Caco-2 (cell line): ENCODE measurements around the gene SH3BGRL3. TPM values are rescaled to one million over a fixed set of nuclear protein-coding genes. Genes with fewer than 3 reads are reported as not detected.

Experiments used
- BruUV-seq: library from RNA; stranded (reverse); fragments of 400-500 nt; replicated peaks from 2 replicates; lab custom pipeline; 2021; lab: Mats Ljungman, UMichigan
- CTCF ChIA-PET: fragments of 300-600 bp; sonication (Branson Sonifier 250); formaldehyde crosslinking; loops from one replicate; lab custom pipeline; 2022; ENCODE audit warnings: antibody characterized with exemption; lab: Charles Lee
- POLR2A ChIA-PET: fragments of 300-600 bp; sonication (Branson Sonifier 250); formaldehyde crosslinking; loops from one replicate; lab custom pipeline; 2022; ENCODE audit warnings: antibody characterized with exemption; lab: Charles Lee
- DNase-seq, 2 experiments: peaks; one replicate each; pipeline versions ENCODE4 v3.0.0 to v3.0.0-alpha.2; 2020 to 2022
- H3K27me3 ChIP-seq: replicated peaks from 2 replicates; pipeline ENCODE4 v1.6.0; 2011; ENCODE audit warnings: low read length; ENCODE audit not compliant: control insufficient read depth, insufficient read depth
- H3K36me3 ChIP-seq: 2 replicates; pipeline ENCODE4 v1.5.1; 2011; ENCODE audit warnings: low read length; ENCODE audit not compliant: control insufficient read depth, insufficient read depth
- H3K4me1 ChIP-seq: fragments of 250-450 bp; sonication (Bioruptor Pico); 2 replicates; pipeline ENCODE4 v1.5.1; 2020; ENCODE audit warnings: mild to moderate bottlenecking
- H3K4me3 ChIP-seq: 2 replicates; pipeline ENCODE4 v1.5.1; 2011; ENCODE audit warnings: low read depth, mild to moderate bottlenecking, control low read depth, low read length
- H3K9me3 ChIP-seq: fragments of 250-450 bp; sonication (Bioruptor Pico); 2 replicates; pipeline ENCODE4 v1.5.1; 2020; ENCODE audit warnings: mild to moderate bottlenecking, moderate library complexity
- H3K27ac Mint-ChIP-seq: one replicate; pipeline ENCODE4 v1.8.0; 2022; ENCODE audit warnings: mixed read lengths; ENCODE audit not compliant: unreplicated experiment
- H3K27me3 Mint-ChIP-seq: one replicate; pipeline ENCODE4 v1.8.0; 2022; ENCODE audit warnings: mixed read lengths; ENCODE audit not compliant: insufficient read depth, unreplicated experiment
- H3K36me3 Mint-ChIP-seq: one replicate; pipeline ENCODE4 v1.8.0; 2022; ENCODE audit warnings: mild to moderate bottlenecking, mixed read lengths; ENCODE audit not compliant: insufficient read depth, unreplicated experiment
- H3K4me1 Mint-ChIP-seq: one replicate; pipeline ENCODE4 v1.8.0; 2022; ENCODE audit warnings: low read depth, mixed read lengths; ENCODE audit not compliant: unreplicated experiment
- H3K4me3 Mint-ChIP-seq: one replicate; pipeline ENCODE4 v1.8.0; 2022; ENCODE audit warnings: mild to moderate bottlenecking, moderate library complexity, mixed read lengths; ENCODE audit not compliant: unreplicated experiment
- H3K9me3 Mint-ChIP-seq: one replicate; pipeline ENCODE4 v1.8.0; 2022; ENCODE audit warnings: mixed read lengths; ENCODE audit not compliant: unreplicated experiment
- intact Hi-C: fragments of 100-400 bp; cut with micrococcal nuclease; formaldehyde crosslinking; loops from one replicate; pipeline ENCODE4 v1.10.0; 2022; ENCODE audit not compliant: unreplicated experiment
- total RNA-seq: library from RNA; stranded (reverse); gene quantifications from 2 replicates; pipeline ENCODE4 v1.2.3, GENCODE V29; 2022
- TF ChIP-seq, protein P1 (sequence below), 2 experiments: fragments of 200-600 bp in 1 of 2; IDR thresholded peaks; 1 replicate in 1 of 2; 2 replicates in 1 of 2; pipeline versions ENCODE4 v1.5.1 to v1.8.0; 2011 to 2022; ENCODE audit warnings: antibody characterized with exemption in 1 of 2, control low read depth in 1 of 2, inconsistent platforms in 1 of 2, low read depth in 1 of 2, low read length in 1 of 2, mild to moderate bottlenecking in 1 of 2, moderate library complexity in 1 of 2; ENCODE audit not compliant: insufficient read depth in 1 of 2, severe bottlenecking in 1 of 2, unreplicated experiment in 1 of 2

Gene SH3BGRL3
- total RNA-seq, 1 experiment from 2014 or later: 73.4 TPM

GRCh38 chr1:26302733-26303405 lies 23.0 kb downstream of the SH3BGRL3 start:
- POLR2A ChIA-PET: no interaction called here

GRCh38 chr1:26305667-26306289 lies 25.9 kb downstream of the SH3BGRL3 start:
- H3K4me3 ChIP-seq: peak overlapping the region; percentile 87
- intact Hi-C loops: no loop called here
- H3K36me3 ChIP-seq: no peaks in the 10 kb centered on the region
- no peaks in the 10 kb centered on the region for H3K27me3 Mint-ChIP-seq
- H3K9me3 ChIP-seq: no peaks in the 10 kb centered on the region
- H3K4me3 Mint-ChIP-seq: peak overlapping the region; percentile 99
- H3K27me3 ChIP-seq: no peaks in the 10 kb centered on the region
- H3K4me1 Mint-ChIP-seq: peaks cover 12% of the 10 kb centered on the region
- BruUV-seq: TSS peak; percentile 62
- ChIA-PET CTCF (no interaction called here), POLR2A (no interaction called here)
- peaks cover 14% of the 10 kb centered on the region; the same call in 1 of the 2 replicates for H3K4me1 ChIP-seq
- no peaks in the 10 kb centered on the region for H3K9me3 Mint-ChIP-seq
- TF ChIP-seq, protein P1, sequence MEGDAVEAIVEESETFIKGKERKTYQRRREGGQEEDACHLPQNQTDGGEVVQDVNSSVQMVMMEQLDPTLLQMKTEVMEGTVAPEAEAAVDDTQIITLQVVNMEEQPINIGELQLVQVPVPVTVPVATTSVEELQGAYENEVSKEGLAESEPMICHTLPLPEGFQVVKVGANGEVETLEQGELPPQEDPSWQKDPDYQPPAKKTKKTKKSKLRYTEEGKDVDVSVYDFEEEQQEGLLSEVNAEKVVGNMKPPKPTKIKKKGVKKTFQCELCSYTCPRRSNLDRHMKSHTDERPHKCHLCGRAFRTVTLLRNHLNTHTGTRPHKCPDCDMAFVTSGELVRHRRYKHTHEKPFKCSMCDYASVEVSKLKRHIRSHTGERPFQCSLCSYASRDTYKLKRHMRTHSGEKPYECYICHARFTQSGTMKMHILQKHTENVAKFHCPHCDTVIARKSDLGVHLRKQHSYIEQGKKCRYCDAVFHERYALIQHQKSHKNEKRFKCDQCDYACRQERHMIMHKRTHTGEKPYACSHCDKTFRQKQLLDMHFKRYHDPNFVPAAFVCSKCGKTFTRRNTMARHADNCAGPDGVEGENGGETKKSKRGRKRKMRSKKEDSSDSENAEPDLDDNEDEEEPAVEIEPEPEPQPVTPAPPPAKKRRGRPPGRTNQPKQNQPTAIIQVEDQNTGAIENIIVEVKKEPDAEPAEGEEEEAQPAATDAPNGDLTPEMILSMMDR (IDR thresholded peaks at IDR 0.05; ENCODE audit: insufficient read depth in 1 of 2, low read depth in 1 of 2, low read length in 1 of 2, severe bottlenecking in 1 of 2, unreplicated experiment in 1 of 2): no peak
- DNase-seq: peak in 1 of 2 experiments; percentile 15
- peak overlapping the region; percentile 98 for H3K27ac Mint-ChIP-seq
- H3K36me3 Mint-ChIP-seq: peaks cover 5% of the 10 kb centered on the region

More at GRCh38 chr1:26302733-26303405, 23.0 kb downstream of the SH3BGRL3 start:
- intact Hi-C loops: no loop called here
- CTCF ChIA-PET: no interaction called here
- no peak overlapping the region for H3K4me3 Mint-ChIP-seq
- BruUV-seq: no TSS peak
- no peak for DNase-seq
- H3K4me3 ChIP-seq: no peak overlapping the region
- H3K36me3 ChIP-seq: no peaks in the 10 kb centered on the region
- no peaks in the 10 kb centered on the region for H3K27me3 Mint-ChIP-seq
- peaks cover 14% of the 10 kb centered on the region; the same call in 1 of the 2 replicates for H3K4me1 ChIP-seq
- peaks cover 12% of the 10 kb centered on the region for H3K4me1 Mint-ChIP-seq
- TF ChIP-seq, protein P1 (IDR thresholded peaks at IDR 0.05; ENCODE audit: insufficient read depth in 1 of 2, low read depth in 1 of 2, low read length in 1 of 2, severe bottlenecking in 1 of 2, unreplicated experiment in 1 of 2): no peak
- no peaks in the 10 kb centered on the region for H3K9me3 ChIP-seq
- no peak overlapping the region for H3K27ac Mint-ChIP-seq
- peaks cover 5% of the 10 kb centered on the region for H3K36me3 Mint-ChIP-seq
- no peaks in the 10 kb centered on the region for H3K27me3 ChIP-seq
- H3K9me3 Mint-ChIP-seq: no peaks in the 10 kb centered on the region

DNA sequence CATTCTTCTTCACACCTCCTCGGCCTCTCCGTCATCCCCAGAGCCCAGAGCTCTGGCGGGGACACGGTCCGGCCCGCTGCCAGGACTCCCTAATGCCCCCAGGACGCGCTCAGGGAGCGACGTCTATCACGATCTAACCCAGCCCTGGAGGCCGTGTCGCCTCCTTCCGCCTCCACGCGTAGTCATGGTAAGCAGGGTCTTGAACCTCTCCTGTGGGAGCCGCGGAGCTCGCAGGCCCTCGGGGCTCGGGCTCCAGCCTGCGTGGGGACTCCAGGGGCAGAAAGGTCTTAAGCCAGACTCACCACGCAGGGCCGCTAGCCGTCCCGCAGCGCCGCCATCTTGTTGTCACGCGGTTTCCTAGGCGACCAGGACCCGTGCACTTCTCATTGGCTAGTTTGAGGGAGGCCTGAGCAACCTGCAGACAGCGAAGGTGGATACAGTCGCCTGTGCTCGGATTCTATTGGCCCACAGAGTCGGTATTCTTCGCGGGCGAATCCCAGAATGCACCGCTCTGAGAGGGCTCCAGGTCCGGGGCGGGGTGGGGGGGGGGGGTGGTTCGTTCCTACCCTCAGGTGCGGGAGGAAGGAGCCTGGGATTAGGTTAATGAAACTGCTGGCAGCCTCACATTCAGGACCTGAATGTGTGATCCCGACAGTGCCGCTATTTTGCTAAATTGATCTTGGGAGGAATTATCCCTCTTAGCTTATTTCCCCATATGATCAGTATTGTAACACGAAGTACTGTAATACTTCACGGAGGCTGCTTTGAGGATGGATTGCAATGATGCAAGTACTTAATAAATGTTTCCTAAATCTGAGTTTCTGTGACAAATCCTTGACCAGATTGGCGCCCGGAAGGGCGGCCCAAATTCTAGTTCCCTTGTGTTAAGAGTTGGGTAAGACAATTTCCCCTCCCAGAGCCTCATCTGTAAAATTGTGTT lies 26.7 kb downstream of the SH3BGRL3 start, which contains the start of gene UBXN11:
TSS of gene UBXN11 (minus strand) at position 347 of the 940 bp plus-strand sequence. CDS start 3,753 bp downstream, outside the sequence.
- TF ChIP-seq, protein P1 (IDR thresholded peaks at IDR 0.05; ENCODE audit: insufficient read depth in 1 of 2, low read depth in 1 of 2, low read length in 1 of 2, severe bottlenecking in 1 of 2, unreplicated experiment in 1 of 2): no peak
- POLR2A ChIA-PET: no interaction called here
- peaks cover 5% of the 10 kb centered on the region for H3K36me3 Mint-ChIP-seq
- H3K27ac Mint-ChIP-seq: peak within 1 kb of the TSS; percentile 98
- H3K36me3 ChIP-seq: no peaks in the 10 kb centered on the region
- no peaks in the 10 kb centered on the region for H3K9me3 ChIP-seq
- H3K27me3 ChIP-seq: no peaks in the 10 kb centered on the region
- peak within 1 kb of the TSS; percentile 99 for H3K4me3 Mint-ChIP-seq
- peak; percentile 93 to 96 for DNase-seq
- TSS peak; percentile 85 for BruUV-seq
- peak within 1 kb of the TSS; percentile 87 for H3K4me3 ChIP-seq
- no peaks in the 10 kb centered on the region for H3K27me3 Mint-ChIP-seq
- intact Hi-C loops: no loop called here
- peaks cover 14% of the 10 kb centered on the region; the same call in 1 of the 2 replicates for H3K4me1 ChIP-seq
- CTCF ChIA-PET: no interaction called here
- peaks cover 12% of the 10 kb centered on the region for H3K4me1 Mint-ChIP-seq
- H3K9me3 Mint-ChIP-seq: no peaks in the 10 kb centered on the region
